Ecto neural progenitor cell (in vitro differentiated cells): ENCODE results near the gene L3MBTL4.

Experiments
- DNase-seq: peaks from one replicate; pipeline ENCODE4 v3.0.0-alpha.2; 2018; ENCODE audit warnings: low spot score

Gene L3MBTL4

GRCh38 chr18:5986257-5986931, 428.3 kb downstream of the L3MBTL4 start:
- DNase-seq: no peak

GRCh38 chr18:5984245-5984644, 430.5 kb downstream of the L3MBTL4 start:
- no peak for DNase-seq

- DNase-seq: no peak
Observed at GRCh38 chr18:5983488-5983887, 431.2 kb downstream of the L3MBTL4 start.

GRCh38 chr18:5982332-5982731, 432.4 kb downstream of the L3MBTL4 start:
- DNase-seq: no peak

GRCh38 chr18:5980721-5981120, 434.0 kb downstream of the L3MBTL4 start:
- no peak for DNase-seq

- no peak for DNase-seq
Observed at GRCh38 chr18:5979971-5980457, 434.7 kb downstream of the L3MBTL4 start.

- DNase-seq: no peak
Observed at GRCh38 chr18:5979176-5979888, 435.4 kb downstream of the L3MBTL4 start.

- DNase-seq: no peak
Observed at GRCh38 chr18:5977022-5977421, 437.7 kb downstream of the L3MBTL4 start.

- no peak for DNase-seq
Observed at GRCh38 chr18:5975111-5976002, 439.4 kb downstream of the L3MBTL4 start.

- DNase-seq: no peak
Observed at GRCh38 chr18:5974696-5975095, 440.0 kb downstream of the L3MBTL4 start.

GRCh38 chr18:5973099-5973498, 441.6 kb downstream of the L3MBTL4 start:
- no peak for DNase-seq

GRCh38 chr18:5972298-5972697, 442.4 kb downstream of the L3MBTL4 start:
- no peak for DNase-seq

GRCh38 chr18:5969989-5970403, 444.7 kb downstream of the L3MBTL4 start:
- DNase-seq: no peak

- no peak for DNase-seq
Observed at GRCh38 chr18:5969355-5969988, 445.2 kb downstream of the L3MBTL4 start.

- no peak for DNase-seq
Observed at GRCh38 chr18:5967666-5968065, 447.0 kb downstream of the L3MBTL4 start.

GRCh38 chr18:5967007-5967406, 447.7 kb downstream of the L3MBTL4 start:
- DNase-seq: no peak

GRCh38 chr18:5966514-5966913, 448.2 kb downstream of the L3MBTL4 start:
- DNase-seq: no peak

GRCh38 chr18:5964996-5965395, 449.7 kb downstream of the L3MBTL4 start:
- DNase-seq: no peak

GRCh38 chr18:5964596-5964995, 450.1 kb downstream of the L3MBTL4 start:
- no peak for DNase-seq

- no peak for DNase-seq
Observed at GRCh38 chr18:5964108-5964507, 450.6 kb downstream of the L3MBTL4 start.

- DNase-seq: no peak
Observed at GRCh38 chr18:5963267-5963666, 451.4 kb downstream of the L3MBTL4 start.

GRCh38 chr18:5962362-5962761, 452.3 kb downstream of the L3MBTL4 start:
- peak; percentile 22 for DNase-seq
